PFSK-1 (cell line): ENCODE data around the gene KDM2A.

Experiments used
- FOXP2 ChIP-seq: optimal IDR thresholded peaks from 2 replicates; pipeline ENCODE3; 2011; ENCODE audit warnings: borderline replicate concordance, control low read depth, inconsistent platforms; ENCODE audit not compliant: insufficient read depth; ENCODE audit errors: extremely low read length, extremely low read depth
- POLR2AphosphoS5 ChIP-seq: IDR thresholded peaks from 2 replicates; pipeline ENCODE4 v1.6.1; 2012; ENCODE audit warnings: low read depth, mild to moderate bottlenecking, control low read depth, low read length, moderate library complexity

- TF ChIP-seq FOXP2 (no peak), POLR2AphosphoS5 (no peak)
Measured at GRCh38 chr11:67278939-67279588, 160.0 kb downstream of the KDM2A start.
